ENCODE results near the gene CAMSAP3.

GRCh38 chr19:7647156-7647555, 51.5 kb downstream of the CAMSAP3 start:
- TF ChIP-seq, protein P1, sequence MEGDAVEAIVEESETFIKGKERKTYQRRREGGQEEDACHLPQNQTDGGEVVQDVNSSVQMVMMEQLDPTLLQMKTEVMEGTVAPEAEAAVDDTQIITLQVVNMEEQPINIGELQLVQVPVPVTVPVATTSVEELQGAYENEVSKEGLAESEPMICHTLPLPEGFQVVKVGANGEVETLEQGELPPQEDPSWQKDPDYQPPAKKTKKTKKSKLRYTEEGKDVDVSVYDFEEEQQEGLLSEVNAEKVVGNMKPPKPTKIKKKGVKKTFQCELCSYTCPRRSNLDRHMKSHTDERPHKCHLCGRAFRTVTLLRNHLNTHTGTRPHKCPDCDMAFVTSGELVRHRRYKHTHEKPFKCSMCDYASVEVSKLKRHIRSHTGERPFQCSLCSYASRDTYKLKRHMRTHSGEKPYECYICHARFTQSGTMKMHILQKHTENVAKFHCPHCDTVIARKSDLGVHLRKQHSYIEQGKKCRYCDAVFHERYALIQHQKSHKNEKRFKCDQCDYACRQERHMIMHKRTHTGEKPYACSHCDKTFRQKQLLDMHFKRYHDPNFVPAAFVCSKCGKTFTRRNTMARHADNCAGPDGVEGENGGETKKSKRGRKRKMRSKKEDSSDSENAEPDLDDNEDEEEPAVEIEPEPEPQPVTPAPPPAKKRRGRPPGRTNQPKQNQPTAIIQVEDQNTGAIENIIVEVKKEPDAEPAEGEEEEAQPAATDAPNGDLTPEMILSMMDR (IDR thresholded peaks at IDR 0.05 in 2 of 3, conservative IDR thresholded peaks at IDR 0.05 in 1 of 3; ENCODE audit: control insufficient read depth in 2 of 3, extremely low read depth in 1 of 3, insufficient read depth in 1 of 3, low read depth in 3 of 3, low read length in 3 of 3): no peak
- no peak for TF ChIP-seq ZNF207 (IDR thresholded peaks at IDR 0.05; ENCODE audit: borderline replicate concordance)
- TF ChIP-seq STAT1 (conservative IDR thresholded peaks at IDR 0.05): no peak
